Erythroblast (primary cell): Measurements from ENCODE around the gene PIF1.

Source experiments
- DNase-seq, 2 experiments: peaks; one replicate each; lab custom pipeline; 2025; lab: John Stamatoyannopoulos, UW
- GATA1 ChIP-seq: IDR thresholded peaks from 2 replicates; pipeline ENCODE4 v1.6.1; 2011; ENCODE audit warnings: low read depth, mild to moderate bottlenecking, control low read depth, low read length, moderate library complexity
- POLR2A ChIP-seq: IDR thresholded peaks from 2 replicates; pipeline ENCODE4 v1.6.1; 2011; ENCODE audit warnings: mild to moderate bottlenecking, low read length

The PIF1 gene

GRCh38 chr15:64783796-64784195, 41.7 kb downstream of the PIF1 start:
- DNase-seq = no peak
- TF ChIP-seq POLR2A (no peak), GATA1 (no peak)

GRCh38 chr15:64782751-64783150, 42.7 kb downstream of the PIF1 start:
- TF ChIP-seq POLR2A (no peak), GATA1 (no peak)
- no peak for DNase-seq

GRCh38 chr15:64781299-64781698, 44.1 kb downstream of the PIF1 start:
- DNase-seq = no peak
- TF ChIP-seq POLR2A (no peak), GATA1 (no peak)

GRCh38 chr15:64780600-64781156, 44.8 kb downstream of the PIF1 start:
- peak in 1 of 2 experiments; percentile 34 for DNase-seq
- TF ChIP-seq GATA1 (no peak), POLR2A (no peak)

- TF ChIP-seq GATA1 (no peak), POLR2A (no peak)
- no peak for DNase-seq
Measured at GRCh38 chr15:64779630-64780029, 45.8 kb downstream of the PIF1 start.

GRCh38 chr15:64779024-64779423, 46.4 kb downstream of the PIF1 start:
- TF ChIP-seq POLR2A = no peak
- no peak for TF ChIP-seq GATA1
- no peak for DNase-seq

- no peak for DNase-seq
- TF ChIP-seq GATA1 (no peak), POLR2A (no peak)
Measured at GRCh38 chr15:64776402-64776786, 49.1 kb downstream of the PIF1 start.

- TF ChIP-seq GATA1 (no peak), POLR2A (no peak)
- DNase-seq = no peak
Measured at GRCh38 chr15:64775551-64776401, 49.7 kb downstream of the PIF1 start, which contains the start of gene RBPMS2. RBPMS2 (minus strand) TSS chr15:64775589; CDS start chr15:64775319, 270 bp downstream.

- DNase-seq = no peak
- TF ChIP-seq POLR2A (no peak), GATA1 (no peak)
Measured at GRCh38 chr15:64774629-64775493, 50.6 kb downstream of the PIF1 start.

- no peak for DNase-seq
- TF ChIP-seq GATA1 (no peak), POLR2A (no peak)
Measured at GRCh38 chr15:64774037-64774628, 51.3 kb downstream of the PIF1 start.

GRCh38 chr15:64773606-64774005, 51.8 kb downstream of the PIF1 start:
- no peak for DNase-seq
- TF ChIP-seq GATA1 = no peak
- no peak for TF ChIP-seq POLR2A

- no peak for DNase-seq
- TF ChIP-seq GATA1 = no peak
- TF ChIP-seq POLR2A = no peak
Measured at GRCh38 chr15:64772964-64773363, 52.5 kb downstream of the PIF1 start.

- DNase-seq = no peak
- TF ChIP-seq POLR2A = no peak
Measured at GRCh38 chr15:64772488-64772887, 53.0 kb downstream of the PIF1 start.
